ENCODE results near the gene CELSR1. TPM values are rescaled to one million over a fixed set of nuclear protein-coding genes. Genes with fewer than 3 reads are reported as not detected.
A peak's percentile ranks its signal among the peaks of the same experiment; 100 is the strongest.

Gene CELSR1
- total RNA-seq, 1 donor from 2014 or later, result 27.6 TPM

DNA sequence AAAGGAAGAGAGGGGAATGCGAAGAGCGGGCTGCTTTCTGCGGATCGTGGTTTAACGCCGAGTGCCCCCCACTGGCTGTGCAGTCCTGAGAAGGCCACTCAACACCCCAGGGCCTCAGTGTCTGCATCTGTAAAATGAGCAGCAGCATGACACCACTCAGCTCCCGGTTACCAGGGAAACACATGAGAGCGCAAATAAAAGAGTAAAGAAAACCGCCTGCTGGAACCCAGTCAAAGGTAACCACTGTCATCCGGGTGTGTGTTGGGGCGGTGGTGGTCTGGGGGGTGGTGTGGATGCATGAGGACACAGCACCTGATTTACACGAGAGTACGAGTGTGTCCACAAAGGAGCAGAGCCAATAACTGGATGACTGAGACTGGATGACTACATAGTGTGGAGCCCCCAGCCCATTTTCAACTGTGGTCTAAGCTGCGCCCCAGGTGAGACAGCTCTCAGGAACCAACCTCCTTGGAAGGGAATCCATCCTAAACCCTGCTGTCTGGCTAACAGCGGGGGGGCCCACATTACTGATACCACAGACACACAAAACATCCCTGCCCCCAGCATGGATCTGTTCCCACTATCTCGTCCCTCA, 5.7 kb downstream of the CELSR1 start:
- Histone ChIP-seq H3K4me3 (ENCODE audit: insufficient read depth, low read depth, low read length) (no peak overlapping the region), H4K20me1 (ENCODE audit: insufficient read depth, low read length) (peaks cover 51% of the 10 kb centered on the region), H3K9me3 (ENCODE audit: insufficient read depth, low read depth, low read length) (peaks cover 17% of the 10 kb centered on the region), H3K36me3 (ENCODE audit: insufficient read depth, low read length) (no peaks in the 10 kb centered on the region), H2AFZ (ENCODE audit: low read depth, low read length) (no peak overlapping the region), H3K27ac (ENCODE audit: low read depth, low read length) (no peak overlapping the region), H3K4me2 (ENCODE audit: low read length) (peak overlapping the region; percentile 61), H3K9ac (ENCODE audit: low read length) (no peak overlapping the region), H3K79me2 (ENCODE audit: insufficient read depth, low read length) (peaks cover 40% of the 10 kb centered on the region), H3K27me3 (ENCODE audit: insufficient read depth, low read length) (no peaks in the 10 kb centered on the region), H3K4me1 (ENCODE audit: insufficient read depth, low read length) (peaks cover 25% of the 10 kb centered on the region)
- peak overlapping the region; percentile 67 for H3K4me3 Mint-ChIP-seq (ENCODE audit: unreplicated experiment)
- FAIRE-seq (no peak), DNase-seq (ENCODE audit: low read depth) (no peak)
- no peak overlapping the region for H3K27ac Mint-ChIP-seq (ENCODE audit: unreplicated experiment)
- H3K27me3 Mint-ChIP-seq (ENCODE audit: low read depth, unreplicated experiment), result peaks cover 2% of the 10 kb centered on the region
- H3K9me3 Mint-ChIP-seq (ENCODE audit: unreplicated experiment), result peaks cover 10% of the 10 kb centered on the region
- no peak for TF ChIP-seq EZH2 (IDR thresholded peaks at IDR 0.05; ENCODE audit: insufficient read depth, low read length)
- TF ChIP-seq, protein P1, sequence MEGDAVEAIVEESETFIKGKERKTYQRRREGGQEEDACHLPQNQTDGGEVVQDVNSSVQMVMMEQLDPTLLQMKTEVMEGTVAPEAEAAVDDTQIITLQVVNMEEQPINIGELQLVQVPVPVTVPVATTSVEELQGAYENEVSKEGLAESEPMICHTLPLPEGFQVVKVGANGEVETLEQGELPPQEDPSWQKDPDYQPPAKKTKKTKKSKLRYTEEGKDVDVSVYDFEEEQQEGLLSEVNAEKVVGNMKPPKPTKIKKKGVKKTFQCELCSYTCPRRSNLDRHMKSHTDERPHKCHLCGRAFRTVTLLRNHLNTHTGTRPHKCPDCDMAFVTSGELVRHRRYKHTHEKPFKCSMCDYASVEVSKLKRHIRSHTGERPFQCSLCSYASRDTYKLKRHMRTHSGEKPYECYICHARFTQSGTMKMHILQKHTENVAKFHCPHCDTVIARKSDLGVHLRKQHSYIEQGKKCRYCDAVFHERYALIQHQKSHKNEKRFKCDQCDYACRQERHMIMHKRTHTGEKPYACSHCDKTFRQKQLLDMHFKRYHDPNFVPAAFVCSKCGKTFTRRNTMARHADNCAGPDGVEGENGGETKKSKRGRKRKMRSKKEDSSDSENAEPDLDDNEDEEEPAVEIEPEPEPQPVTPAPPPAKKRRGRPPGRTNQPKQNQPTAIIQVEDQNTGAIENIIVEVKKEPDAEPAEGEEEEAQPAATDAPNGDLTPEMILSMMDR (IDR thresholded peaks at IDR 0.05; ENCODE audit: insufficient read depth, low read depth, low read length), result no peak
- H3K4me1 Mint-ChIP-seq (ENCODE audit: low read depth, unreplicated experiment), result peaks cover 25% of the 10 kb centered on the region
- H3K36me3 Mint-ChIP-seq (ENCODE audit: low read depth, unreplicated experiment), result peaks cover 28% of the 10 kb centered on the region

DNA sequence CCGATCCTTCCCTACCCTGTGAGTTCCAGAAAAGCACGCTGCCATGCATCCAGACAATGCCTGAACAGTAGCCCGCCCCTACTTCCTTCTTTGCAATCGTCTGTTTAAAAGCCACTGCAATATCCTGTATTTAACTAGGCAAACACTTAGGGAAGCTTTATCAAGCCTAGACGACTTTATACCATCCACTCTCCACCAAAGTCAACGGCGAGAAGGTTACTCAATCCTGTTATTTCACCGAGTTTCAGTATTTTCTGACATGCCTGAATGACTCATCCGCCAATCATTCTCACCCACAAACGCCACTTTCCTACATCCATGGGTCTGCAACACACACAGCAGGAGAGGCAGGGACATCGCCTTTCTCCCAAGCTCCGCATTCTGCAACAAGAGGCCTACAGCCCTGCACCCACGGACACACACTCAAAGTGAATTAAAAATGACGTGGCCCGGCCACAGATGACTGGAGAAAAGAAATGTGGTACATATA, 9.3 kb downstream of the CELSR1 start:
- Histone ChIP-seq H3K4me3 (ENCODE audit: insufficient read depth, low read depth, low read length) (no peak overlapping the region), H3K79me2 (ENCODE audit: insufficient read depth, low read length) (peaks cover 27% of the 10 kb centered on the region), H4K20me1 (ENCODE audit: insufficient read depth, low read length) (peaks cover 41% of the 10 kb centered on the region), H3K4me2 (ENCODE audit: low read length) (peak overlapping the region; percentile 71), H3K36me3 (ENCODE audit: insufficient read depth, low read length) (no peaks in the 10 kb centered on the region), H2AFZ (ENCODE audit: low read depth, low read length) (peak overlapping the region; percentile 41), H3K9ac (ENCODE audit: low read length) (peak overlapping the region; percentile 29), H3K9me3 (ENCODE audit: insufficient read depth, low read depth, low read length) (no peaks in the 10 kb centered on the region), H3K4me1 (ENCODE audit: insufficient read depth, low read length) (peaks cover 25% of the 10 kb centered on the region), H3K27ac (ENCODE audit: low read depth, low read length) (peak overlapping the region; percentile 31), H3K27me3 (ENCODE audit: insufficient read depth, low read length) (no peaks in the 10 kb centered on the region)
- no peak for FAIRE-seq
- H3K4me3 Mint-ChIP-seq (ENCODE audit: unreplicated experiment), result peak overlapping the region; percentile 55
- peaks cover 8% of the 10 kb centered on the region for H3K36me3 Mint-ChIP-seq (ENCODE audit: low read depth, unreplicated experiment)
- no peaks in the 10 kb centered on the region for H3K27me3 Mint-ChIP-seq (ENCODE audit: low read depth, unreplicated experiment)
- TF ChIP-seq, protein P1 (IDR thresholded peaks at IDR 0.05; ENCODE audit: insufficient read depth, low read depth, low read length), result no peak
- no peak for TF ChIP-seq EZH2 (IDR thresholded peaks at IDR 0.05; ENCODE audit: insufficient read depth, low read length)
- no peaks in the 10 kb centered on the region for H3K9me3 Mint-ChIP-seq (ENCODE audit: unreplicated experiment)
- peaks cover 35% of the 10 kb centered on the region for H3K4me1 Mint-ChIP-seq (ENCODE audit: low read depth, unreplicated experiment)
- peak; percentile 89 for DNase-seq (ENCODE audit: low read depth)
- H3K27ac Mint-ChIP-seq (ENCODE audit: unreplicated experiment), result peak overlapping the region; percentile 88

DNA sequence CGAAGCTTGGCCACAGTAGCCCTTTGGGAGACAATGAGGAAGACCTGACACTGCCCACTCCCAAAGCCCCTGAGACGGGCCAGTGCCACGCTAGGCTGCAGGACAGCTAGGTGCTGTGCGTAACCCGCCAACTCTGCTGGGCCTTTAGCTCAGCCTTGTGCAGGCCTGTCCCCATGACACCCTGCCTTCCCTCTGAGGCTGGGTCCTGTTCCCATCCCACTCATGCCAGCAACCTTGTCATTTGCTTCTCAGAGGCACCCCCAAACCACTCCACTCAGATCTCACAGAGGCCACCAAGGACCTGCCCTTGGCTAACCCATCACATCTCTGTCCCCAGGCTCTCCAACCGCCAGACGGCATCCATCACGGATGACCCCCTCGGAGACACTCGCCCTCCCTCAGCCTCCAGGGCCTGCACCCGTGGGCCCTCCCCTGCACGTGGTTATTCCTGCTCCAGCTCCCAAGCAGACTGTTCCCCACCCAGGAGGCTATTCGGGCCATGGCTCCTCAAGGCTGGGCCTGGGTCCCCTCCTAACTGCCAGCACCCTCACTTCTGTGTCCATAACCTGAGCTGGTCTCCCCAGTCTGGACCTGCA, 11.1 kb downstream of the CELSR1 start:
- Histone ChIP-seq H3K4me2 (ENCODE audit: low read length) (no peak overlapping the region), H3K27ac (ENCODE audit: low read depth, low read length) (no peak overlapping the region), H3K4me3 (ENCODE audit: insufficient read depth, low read depth, low read length) (no peak overlapping the region), H3K79me2 (ENCODE audit: insufficient read depth, low read length) (peaks cover 19% of the 10 kb centered on the region), H2AFZ (ENCODE audit: low read depth, low read length) (no peak overlapping the region), H3K9ac (ENCODE audit: low read length) (no peak overlapping the region), H3K4me1 (ENCODE audit: insufficient read depth, low read length) (peaks cover 13% of the 10 kb centered on the region), H4K20me1 (ENCODE audit: insufficient read depth, low read length) (peaks cover 22% of the 10 kb centered on the region), H3K36me3 (ENCODE audit: insufficient read depth, low read length) (no peaks in the 10 kb centered on the region), H3K27me3 (ENCODE audit: insufficient read depth, low read length) (no peaks in the 10 kb centered on the region), H3K9me3 (ENCODE audit: insufficient read depth, low read depth, low read length) (no peaks in the 10 kb centered on the region)
- TF ChIP-seq, protein P1 (IDR thresholded peaks at IDR 0.05; ENCODE audit: insufficient read depth, low read depth, low read length), result no peak
- TF ChIP-seq EZH2 (IDR thresholded peaks at IDR 0.05; ENCODE audit: insufficient read depth, low read length), result no peak
- Mint-ChIP-seq H3K36me3 (ENCODE audit: low read depth, unreplicated experiment) (peaks cover 3% of the 10 kb centered on the region), H3K27me3 (ENCODE audit: low read depth, unreplicated experiment) (no peaks in the 10 kb centered on the region), H3K9me3 (ENCODE audit: unreplicated experiment) (no peaks in the 10 kb centered on the region), H3K4me3 (ENCODE audit: unreplicated experiment) (no peak overlapping the region), H3K4me1 (ENCODE audit: low read depth, unreplicated experiment) (peaks cover 27% of the 10 kb centered on the region), H3K27ac (ENCODE audit: unreplicated experiment) (peak overlapping the region; percentile 66)
- DNase-seq (ENCODE audit: low read depth) (no peak), FAIRE-seq (no peak)
